Heart left ventricle (tissue), 16 donors: ENCODE data around the gene MYO1E. TPM values are rescaled to one million over a fixed set of nuclear protein-coding genes. Genes with fewer than 3 reads are reported as not detected.
"Not testable (repeated sequence)": the region's sequence is repeated elsewhere in the genome, so short reads cannot be mapped to it uniquely, and the experiment has no call there.

Experiments
- ATAC-seq, 4 donors: fragments of 200-7000 bp; cut with Tn5 transposase; one replicate each; pipeline ENCODE4 v1.9.1; 2020 to 2022; ENCODE audit warnings: moderate library complexity in 4 of 4, mild to moderate bottlenecking in 3 of 4, moderate number of reproducible peaks in 1 of 4
- DNase-seq, 5 donors: peaks; one replicate each; pipeline ENCODE4 v3.0.0-alpha.2; 2020
- H3K27ac ChIP-seq, 12 donors: fragments of 200-600 bp; sonication (generic) in 4 of 12; one replicate each; pipeline versions ENCODE4 v1.5.0 to v1.8.0; 2016 to 2022; ENCODE audit warnings: mild to moderate bottlenecking in 2 of 12
- H3K27me3 ChIP-seq, 9 donors: fragments of 200-600 bp; sonication (generic) in 2 of 9; one replicate each; pipeline versions ENCODE4 v1.5.1 to v1.8.0; 2016 to 2022; ENCODE audit warnings: mild to moderate bottlenecking in 3 of 9
- H3K36me3 ChIP-seq, 9 donors: fragments of 200-600 bp; sonication (generic) in 2 of 9; one replicate each; pipeline versions ENCODE4 v1.5.0 to v1.8.0; 2018 to 2022; ENCODE audit warnings: mild to moderate bottlenecking in 2 of 9
- H3K4me1 ChIP-seq, 12 donors: fragments of 200-600 bp; sonication (generic) in 4 of 12; one replicate each; pipeline versions ENCODE4 v1.5.0 to v1.8.0; 2016 to 2022; ENCODE audit warnings: mild to moderate bottlenecking in 3 of 12
- H3K4me3 ChIP-seq, 12 donors: fragments of 200-600 bp; sonication (generic) in 4 of 12; one replicate each; pipeline versions ENCODE4 v1.5.0 to v1.8.0; 2017 to 2022; ENCODE audit warnings: mild to moderate bottlenecking in 9 of 12, moderate library complexity in 4 of 12
- H3K9me3 ChIP-seq, 12 donors: fragments of 200-600 bp; sonication (generic) in 4 of 12; one replicate each; pipeline versions ENCODE4 v1.5.0 to v1.8.0; 2016 to 2022; ENCODE audit warnings: mild to moderate bottlenecking in 1 of 12
- POLR2A ChIP-seq, 2 donors: fragments of 450-650 bp; IDR thresholded peaks; one replicate each; pipeline ENCODE4 v1.6.1; 2017; ENCODE audit warnings: antibody characterized with exemption in 2 of 2, mild to moderate bottlenecking in 2 of 2, moderate library complexity in 2 of 2
- WGBS, 4 donors: extraction: QIAGEN DNeasy Blood & Tissue Kit in 2 of 4; methylation state at CpG; one replicate each; pipeline versions ENCODE4 v1.1.5 to v1.1.7; 2013 to 2018; 5-methylcytosine and 5-hydroxymethylcytosine counted together
- intact Hi-C, 10 donors: fragments of 100-400 bp; cut with DNase I; formaldehyde crosslinking; loops; one replicate each; pipeline versions ENCODE4 v1.11.1 to v1.14.2; 2022
- polyA plus RNA-seq, 2 donors: library from polyadenylated mRNA; stranded (reverse); fragments of 200-250 nt; gene quantifications; one replicate each; pipeline ENCODE4 v1.2.3, GENCODE V29; 2013
- total RNA-seq, 9 donors: library from RNA; depleted of rRNA in 2 of 9; stranded (reverse); fragments of >200 nt in 2 of 9; fragmentation: NEBNext Ultra II Directional in 3 of 9; extraction: Animal tissue kit (Norgen Biotek cat#: 25700) in 3 of 9; gene quantifications; one replicate each; pipeline versions ENCODE4 v1.1.0 to v1.2.4, GENCODE V29; 2016 to 2023
- TF ChIP-seq, protein P1 (sequence below), 12 donors: fragments of 200-600 bp; sonication (generic) in 4 of 12; IDR thresholded peaks; one replicate each; pipeline versions ENCODE4 v1.5.0 to v1.8.0; 2018 to 2022; ENCODE audit warnings: antibody characterized with exemption in 12 of 12, mild to moderate bottlenecking in 5 of 12
- donor health status: ischemic (EF 13 %, LVEDD 7.1; RV severe dilation, severe dysfunction).
- donor health status: healthy with polysubstance abuse.
- donor health status: DM: no; HTN: yes; CAD: no.
- donor health status: DM: no; HTN: no; CAD: no.
- donor health status: ischemic (EF 25% LVEDD 6.9; RV normal size, moderate dysfunction).
- donor health status: ischemic (EF 25% LVEDD 5.7; RV mildly dilated, moderate dysfunction).
- donor health status: healthy.
- donor health status: DM: yes; HTN: yes; CAD: no.
- donor health status: ischemic (EF 35%, LVEDD 5.7; RV mildly dilated, moderate dysfunction).
- donor health status: nonischemic (EF 11% LVEDD 7.7; RV severe dilation, severe dysfunction).
- donor health status: DM: yes; HTN: yes; CAD: no.
- donor health status: PGD.
- donor health status: ischemic (EF 29% LVEDD 5.4; RV normal size, mild dysfunction).
- donor health status: nonischemic (EF 23%, LVEDD 6.1; RV moderate dilation, normal function).

Gene MYO1E
- total and polyA plus RNA-seq, 11 donors = 8.5 to 98.6 (median 25.2) TPM

DNA sequence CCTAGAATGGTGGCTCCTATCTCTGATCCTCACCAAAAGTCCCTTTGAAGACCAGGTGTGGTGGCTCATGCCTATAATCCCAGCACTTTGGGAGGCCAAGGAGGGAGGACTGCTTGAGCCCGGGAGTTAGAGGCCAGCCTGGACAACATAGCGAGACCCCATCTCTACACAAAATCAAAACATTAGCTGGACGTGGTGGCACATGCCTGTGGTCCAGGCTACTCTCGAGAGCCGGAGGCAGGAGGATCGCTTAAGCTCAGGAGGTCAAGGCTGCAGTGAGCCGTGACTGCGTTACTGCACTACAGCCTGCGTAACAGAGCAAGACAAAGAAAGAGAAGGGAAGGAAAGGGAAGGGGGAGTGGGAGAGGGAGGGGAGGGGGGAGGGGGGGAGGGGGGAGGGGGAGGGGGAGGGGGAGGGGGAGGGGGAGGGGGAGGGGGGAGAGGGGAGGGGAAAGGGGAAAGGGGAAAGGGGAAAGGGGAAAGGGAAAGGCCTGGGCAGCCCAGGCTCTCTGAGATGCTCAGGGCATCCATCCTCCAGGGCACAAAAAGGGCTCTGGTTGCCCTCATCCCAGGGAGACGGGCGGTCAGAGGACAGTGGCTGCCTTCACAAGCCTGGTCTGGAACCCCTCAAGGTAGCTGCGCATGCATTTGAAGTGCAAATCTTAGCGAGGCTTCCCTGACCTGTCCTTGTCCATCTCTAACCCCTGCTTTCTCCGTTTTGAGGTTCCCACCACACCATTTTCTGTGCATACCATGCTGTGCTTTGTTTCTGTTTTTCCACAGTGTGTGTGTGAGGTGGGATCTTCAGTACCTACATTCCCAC is 89.9 kb downstream of the MYO1E start:
- peaks cover 0 to 14% (median 7%) of the 10 kb centered on the region in 12 donors for H3K4me1 ChIP-seq
- intact Hi-C loops = loop anchor here in 1 of 10 donors (10.0 kb wide), 1 partner anchor 72 kb away; no protein-coding TSS in a partner anchor
- TF ChIP-seq, protein P1, sequence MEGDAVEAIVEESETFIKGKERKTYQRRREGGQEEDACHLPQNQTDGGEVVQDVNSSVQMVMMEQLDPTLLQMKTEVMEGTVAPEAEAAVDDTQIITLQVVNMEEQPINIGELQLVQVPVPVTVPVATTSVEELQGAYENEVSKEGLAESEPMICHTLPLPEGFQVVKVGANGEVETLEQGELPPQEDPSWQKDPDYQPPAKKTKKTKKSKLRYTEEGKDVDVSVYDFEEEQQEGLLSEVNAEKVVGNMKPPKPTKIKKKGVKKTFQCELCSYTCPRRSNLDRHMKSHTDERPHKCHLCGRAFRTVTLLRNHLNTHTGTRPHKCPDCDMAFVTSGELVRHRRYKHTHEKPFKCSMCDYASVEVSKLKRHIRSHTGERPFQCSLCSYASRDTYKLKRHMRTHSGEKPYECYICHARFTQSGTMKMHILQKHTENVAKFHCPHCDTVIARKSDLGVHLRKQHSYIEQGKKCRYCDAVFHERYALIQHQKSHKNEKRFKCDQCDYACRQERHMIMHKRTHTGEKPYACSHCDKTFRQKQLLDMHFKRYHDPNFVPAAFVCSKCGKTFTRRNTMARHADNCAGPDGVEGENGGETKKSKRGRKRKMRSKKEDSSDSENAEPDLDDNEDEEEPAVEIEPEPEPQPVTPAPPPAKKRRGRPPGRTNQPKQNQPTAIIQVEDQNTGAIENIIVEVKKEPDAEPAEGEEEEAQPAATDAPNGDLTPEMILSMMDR (IDR thresholded peaks at IDR 0.05) = no peak
- TF ChIP-seq POLR2A (IDR thresholded peaks at IDR 0.05) = no peak
- H3K9me3 ChIP-seq = no peaks in the 10 kb centered on the region
- WGBS, 4 donors = 84 to 90% (median 87%) methylated on average over 14 of the region's 14 CpGs
- no peaks in the 10 kb centered on the region for H3K27me3 ChIP-seq
- H3K36me3 ChIP-seq = no peaks in the 10 kb centered on the region
- H3K4me3 ChIP-seq = no peak overlapping the region
- no peak for DNase-seq
- ATAC-seq = no peak
- H3K27ac ChIP-seq = peak overlapping the region in 1 of 12 donors; percentile 11

DNA sequence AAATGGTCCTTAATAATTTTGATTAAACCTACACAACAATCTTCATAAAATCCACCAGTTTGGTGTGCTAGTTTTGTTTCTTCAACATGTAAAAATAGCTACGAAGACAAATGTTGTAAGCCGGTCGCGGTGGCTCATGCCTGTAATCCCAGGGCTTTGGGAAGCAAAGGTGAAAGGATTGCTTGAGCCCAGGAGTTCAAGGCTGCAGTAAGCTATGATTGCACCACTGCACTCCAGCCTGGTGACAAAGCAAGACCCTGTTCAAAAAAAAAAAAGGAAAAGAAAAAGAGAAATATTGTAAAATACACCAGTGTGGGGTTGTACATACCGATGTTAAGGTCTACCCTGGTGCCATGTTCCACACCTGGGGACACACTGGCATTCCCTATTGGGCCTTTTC is 91.0 kb downstream of the MYO1E start:
- no peaks in the 10 kb centered on the region for H3K27me3 ChIP-seq
- intact Hi-C loops = loop anchor here in 1 of 10 donors (10.0 kb wide), 1 partner anchor 73 kb away; no protein-coding TSS in a partner anchor
- H3K9me3 ChIP-seq = no peaks in the 10 kb centered on the region
- TF ChIP-seq POLR2A (IDR thresholded peaks at IDR 0.05) = no peak
- TF ChIP-seq, protein P1 (IDR thresholded peaks at IDR 0.05) = no peak
- DNase-seq (no peak), ATAC-seq (no peak)
- H3K4me3 ChIP-seq = no peak overlapping the region
- no peaks in the 10 kb centered on the region for H3K36me3 ChIP-seq
- H3K27ac ChIP-seq = no peak overlapping the region
- 94 to 97% (median 96%) methylated on average over 5 of the region's 5 CpGs for WGBS, 4 donors
- H3K4me1 ChIP-seq = peaks cover 0 to 21% (median 7%) of the 10 kb centered on the region in 12 donors

DNA sequence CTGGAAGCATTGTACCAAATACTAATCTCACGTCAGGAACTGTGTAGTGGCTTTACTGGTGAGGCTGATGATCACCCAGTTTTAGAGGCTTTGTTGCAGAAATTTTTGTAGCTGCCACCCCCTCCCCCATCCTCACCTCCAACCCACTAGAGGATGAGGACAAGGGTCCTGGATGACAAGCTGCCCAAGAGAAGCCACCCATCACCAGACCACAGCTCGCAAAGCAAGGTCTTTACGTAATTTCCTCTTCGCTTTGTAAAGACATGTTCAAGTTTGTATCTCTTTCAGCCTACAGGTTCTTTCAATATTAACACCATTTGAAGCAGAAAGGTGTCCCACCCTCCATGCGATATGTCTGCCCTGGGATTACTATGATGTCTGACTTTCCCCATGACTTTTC is 91.8 kb downstream of the MYO1E start:
- Histone ChIP-seq H3K36me3 (no peaks in the 10 kb centered on the region), H3K4me3 (no peak overlapping the region), H3K27me3 (no peaks in the 10 kb centered on the region), H3K27ac (no peak overlapping the region), H3K9me3 (no peaks in the 10 kb centered on the region), H3K4me1 (peaks cover 0 to 21% (median 5%) of the 10 kb centered on the region in 12 donors)
- ATAC-seq = no peak
- TF ChIP-seq, protein P1 (IDR thresholded peaks at IDR 0.05) = no peak
- TF ChIP-seq POLR2A (IDR thresholded peaks at IDR 0.05) = no peak
- WGBS, 4 donors = 91 to 95% (median 93%) methylated on average over 5 of the region's 5 CpGs
- no peak for DNase-seq
- intact Hi-C loops = loop anchor here in 1 of 10 donors (10.0 kb wide), 1 partner anchor 74 kb away; no protein-coding TSS in a partner anchor

DNA sequence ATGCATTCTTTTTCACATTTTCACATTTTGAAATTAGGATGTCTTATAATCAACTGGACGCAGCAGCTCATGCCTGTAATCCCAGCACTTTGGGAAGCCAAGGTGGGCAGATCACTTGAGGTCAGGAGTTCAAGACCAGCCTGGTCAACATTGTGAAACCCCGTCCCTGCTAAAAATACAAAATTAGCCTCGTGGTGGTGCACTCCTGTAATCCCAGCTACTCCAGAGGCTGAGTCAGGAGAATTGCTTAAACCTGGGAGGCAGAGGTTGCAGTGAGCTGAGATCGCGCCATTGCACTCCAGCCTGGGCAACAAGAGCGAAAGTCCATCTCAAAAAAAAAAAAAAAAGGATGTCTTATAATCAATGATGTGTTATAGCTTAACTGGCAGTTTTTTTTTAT is 92.4 kb downstream of the MYO1E start:
- H3K27me3 ChIP-seq, H3K27ac ChIP-seq, DNase-seq, H3K36me3 ChIP-seq, H3K9me3 ChIP-seq, H3K4me3 ChIP-seq, ATAC-seq: not testable (repeated sequence)
- intact Hi-C loops = loop anchor here in 1 of 10 donors (10.0 kb wide), 1 partner anchor 75 kb away; no protein-coding TSS in a partner anchor
- H3K4me1 ChIP-seq = peaks cover 0 to 21% (median 5%) of the 10 kb centered on the region in 12 donors
- 89 to 90% (median 90%) methylated on average over 6 of the region's 6 CpGs for WGBS, 4 donors
